B cell (primary cell): ENCODE data around the gene IL1RL2.

Source experiments
- CTCF ChIP-seq: fragments of 200-600 bp; IDR thresholded peaks from one replicate; pipeline ENCODE4 v1.8.0; 2022; ENCODE audit warnings: antibody characterized with exemption, mild to moderate bottlenecking
- EZH2 ChIP-seq: IDR thresholded peaks from 2 replicates; pipeline ENCODE4 v1.6.1; 2012; ENCODE audit warnings: borderline replicate concordance, low read depth, mild to moderate bottlenecking, moderate library complexity, low read length; ENCODE audit not compliant: insufficient read depth, poor library complexity, severe bottlenecking

GRCh38 chr2:102155703-102156515 is 30.9 kb upstream of the IL1RL2 start:
- TF ChIP-seq EZH2 (no peak), CTCF (no peak)
